GM13977 (cell line): ENCODE measurements around the gene KRTAP5-2.

Experiments used
- DNase-seq: peaks from one replicate; pipeline ENCODE4 v3.0.0; 2012; ENCODE audit warnings: low spot score
- in situ Hi-C: fragments of 300-500 bp; cut with MboI; formaldehyde crosslinking; loops from one replicate; pipeline ENCODE4 v1.12.0; 2022; ENCODE audit warnings: low sequenced_read_pairs, low pct_unique_long_range_greater_than_20kb, mixed read lengths, inconsistent platforms; ENCODE audit not compliant: unreplicated experiment
- TF ChIP-seq, protein P1 (sequence below): IDR thresholded peaks from 2 replicates; pipeline ENCODE4 v1.5.1; 2012; ENCODE audit warnings: mild to moderate bottlenecking, control low read depth; ENCODE audit not compliant: insufficient read depth; ENCODE audit errors: extremely low read depth, missing control alignments

KRTAP5-2 gene

DNA sequence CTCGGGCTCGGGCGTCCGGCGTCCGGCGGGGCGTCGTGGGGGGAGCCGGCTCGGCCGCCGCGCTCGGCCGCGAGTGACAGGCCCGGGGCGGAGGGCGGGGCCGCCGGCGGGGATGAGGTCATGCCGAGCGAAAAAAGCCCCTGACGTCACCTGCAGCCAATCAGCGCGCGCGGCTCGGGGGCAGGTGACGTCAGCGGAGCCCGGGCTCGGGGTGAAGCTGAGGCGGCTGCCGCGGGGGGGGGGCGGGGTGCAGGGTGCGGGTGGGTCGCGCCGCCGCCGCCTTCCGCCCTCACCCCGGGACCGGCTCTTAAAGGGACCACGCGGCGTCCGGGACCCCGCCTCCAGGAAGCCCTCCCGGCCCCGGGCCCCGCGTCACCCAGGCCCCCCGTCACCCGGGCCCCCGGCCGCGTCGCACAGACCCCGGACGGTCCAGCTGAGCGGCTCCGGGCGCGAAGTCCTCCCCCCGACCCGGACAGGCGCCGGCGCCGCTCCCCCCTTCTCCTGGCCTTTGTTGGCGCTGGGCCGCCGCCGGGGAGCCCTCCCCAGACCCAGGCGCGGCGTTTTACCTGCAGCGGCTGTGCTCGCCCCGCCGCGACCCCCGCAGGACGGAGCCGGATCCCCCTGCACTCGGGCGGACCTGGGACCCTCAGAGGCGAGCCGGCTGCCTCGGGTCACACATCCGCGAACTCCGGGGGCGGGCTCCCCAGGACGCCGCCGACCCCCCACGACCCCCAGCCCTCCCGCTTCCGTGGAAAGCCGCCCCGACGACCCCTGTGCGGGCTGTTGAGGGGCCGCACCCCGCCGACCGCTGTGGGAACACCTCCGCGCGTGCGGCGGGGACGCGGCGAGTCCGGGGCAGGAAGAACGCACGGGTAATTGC is 25.7 kb downstream of the KRTAP5-2 start, which contains the start of gene DUSP8:
Gene DUSP8 (minus strand): TSS at position 75 of the 880 bp plus-strand sequence. CDS start 6,445 bp downstream, outside the sequence.
- TF ChIP-seq, protein P1, sequence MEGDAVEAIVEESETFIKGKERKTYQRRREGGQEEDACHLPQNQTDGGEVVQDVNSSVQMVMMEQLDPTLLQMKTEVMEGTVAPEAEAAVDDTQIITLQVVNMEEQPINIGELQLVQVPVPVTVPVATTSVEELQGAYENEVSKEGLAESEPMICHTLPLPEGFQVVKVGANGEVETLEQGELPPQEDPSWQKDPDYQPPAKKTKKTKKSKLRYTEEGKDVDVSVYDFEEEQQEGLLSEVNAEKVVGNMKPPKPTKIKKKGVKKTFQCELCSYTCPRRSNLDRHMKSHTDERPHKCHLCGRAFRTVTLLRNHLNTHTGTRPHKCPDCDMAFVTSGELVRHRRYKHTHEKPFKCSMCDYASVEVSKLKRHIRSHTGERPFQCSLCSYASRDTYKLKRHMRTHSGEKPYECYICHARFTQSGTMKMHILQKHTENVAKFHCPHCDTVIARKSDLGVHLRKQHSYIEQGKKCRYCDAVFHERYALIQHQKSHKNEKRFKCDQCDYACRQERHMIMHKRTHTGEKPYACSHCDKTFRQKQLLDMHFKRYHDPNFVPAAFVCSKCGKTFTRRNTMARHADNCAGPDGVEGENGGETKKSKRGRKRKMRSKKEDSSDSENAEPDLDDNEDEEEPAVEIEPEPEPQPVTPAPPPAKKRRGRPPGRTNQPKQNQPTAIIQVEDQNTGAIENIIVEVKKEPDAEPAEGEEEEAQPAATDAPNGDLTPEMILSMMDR, result no peak
- DNase-seq, result peak; percentile 98
- in situ Hi-C loops, result no loop called here

DNA sequence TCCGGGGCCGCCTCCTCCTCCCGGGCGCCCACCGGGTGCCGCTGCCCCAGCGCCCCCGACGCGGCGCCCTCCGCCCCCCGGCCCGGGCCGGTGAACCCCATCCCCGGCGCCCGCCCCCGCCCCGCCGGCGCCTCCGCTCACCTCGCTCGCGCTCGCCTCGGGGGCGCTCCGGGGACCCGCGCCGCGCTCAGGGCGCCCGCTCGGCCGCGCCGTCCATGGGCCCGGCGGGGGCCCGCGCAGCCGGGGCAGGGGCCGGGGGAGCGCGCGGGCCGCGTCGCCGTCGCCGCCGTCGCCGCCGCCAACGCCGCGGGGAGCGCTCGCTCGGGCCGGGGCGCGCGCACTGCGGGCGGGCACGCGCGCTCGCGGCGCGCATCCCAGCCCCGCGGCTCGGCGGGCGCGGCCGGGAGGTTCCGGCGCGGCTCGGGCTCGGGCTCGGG is 26.3 kb downstream of the KRTAP5-2 start:
- TF ChIP-seq, protein P1, result no peak
- in situ Hi-C loops, result no loop called here
- DNase-seq, result no peak

GRCh38 chr11:1570896-1571759 is 27.0 kb downstream of the KRTAP5-2 start:
- TF ChIP-seq, protein P1, result no peak
- in situ Hi-C loops, result no loop called here
- no peak for DNase-seq

DNA sequence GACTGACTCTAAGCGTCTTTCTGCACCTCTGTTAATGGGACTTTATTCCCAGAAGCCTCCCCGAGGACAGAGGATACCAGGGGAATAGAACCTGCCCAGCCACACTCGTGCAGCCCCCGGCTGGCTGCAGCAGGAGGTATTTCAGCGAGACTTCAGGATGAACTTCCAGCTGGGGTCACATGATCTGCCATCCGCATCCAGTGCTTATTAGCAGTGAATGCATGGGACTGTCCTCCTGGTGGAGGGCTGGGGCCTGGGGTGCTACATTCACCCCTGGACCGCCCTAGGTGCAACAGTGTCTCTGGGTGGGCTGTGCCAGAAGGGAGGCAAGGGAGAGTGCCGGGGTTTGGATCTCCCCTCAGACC is 27.6 kb downstream of the KRTAP5-2 start:
- in situ Hi-C loops, result no loop called here
- TF ChIP-seq, protein P1, result no peak
- no peak for DNase-seq

DNA sequence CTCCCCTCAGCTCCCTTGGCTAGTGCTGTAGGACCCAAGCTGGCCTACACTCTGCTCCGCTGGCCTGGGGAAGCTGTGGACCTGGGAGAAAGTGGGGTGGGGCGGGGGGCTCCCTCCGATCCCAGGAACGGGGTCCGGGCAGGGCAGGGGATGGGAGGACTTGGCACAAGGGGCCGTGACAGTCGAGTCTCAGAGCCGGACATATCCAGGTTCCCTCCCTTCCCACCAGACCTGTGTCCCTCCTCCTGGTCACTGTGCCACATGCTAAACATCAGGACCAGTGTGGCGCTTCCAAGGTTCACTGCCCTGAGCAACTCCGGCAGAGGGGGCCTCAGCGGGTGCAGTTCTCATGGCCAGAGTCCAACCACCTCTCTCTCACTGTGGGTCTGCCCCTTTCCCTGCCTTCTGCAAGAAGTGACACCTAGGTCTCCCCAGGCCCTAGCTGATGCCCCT is 28.1 kb downstream of the KRTAP5-2 start:
- in situ Hi-C loops, result no loop called here
- TF ChIP-seq, protein P1, result no peak
- no peak for DNase-seq

- no peak for DNase-seq
- in situ Hi-C loops, result no loop called here
- TF ChIP-seq, protein P1, result no peak
Observed at GRCh38 chr11:1569251-1569780, 28.8 kb downstream of the KRTAP5-2 start.
